ENCODE measurements around the gene RNF2.

GRCh38 chr1:185087101-185087500 lies 41.7 kb downstream of the RNF2 start:
- TF ChIP-seq CTCF (IDR thresholded peaks at IDR 0.05; ENCODE audit: low read length) (no peak), EZH2 (IDR thresholded peaks at IDR 0.05; ENCODE audit: borderline replicate concordance, low read length) (no peak)

Measured in OCI-LY1 (cell line).